Peyer's patch (tissue), 4 donors: ENCODE data around the gene ABCG4.

Experiments
- CTCF ChIP-seq, 6 experiments: fragments of 450-650 bp in 4 of 6; fragments of 200-600 bp in 2 of 6; sonication (generic) in 1 of 6; IDR thresholded peaks; one replicate each; pipeline ENCODE4 v1.5.1; 2017 to 2019; ENCODE audit warnings: antibody characterized with exemption in 6 of 6, mild to moderate bottlenecking in 3 of 6, moderate library complexity in 1 of 6
- POLR2A ChIP-seq, 2 donors: fragments of 450-650 bp; IDR thresholded peaks; one replicate each; pipeline ENCODE4 v1.5.1; 2017; ENCODE audit warnings: antibody characterized with exemption in 2 of 2, mild to moderate bottlenecking in 2 of 2, moderate library complexity in 2 of 2

GRCh38 chr11:119188067-119188466, 39.2 kb downstream of the ABCG4 start:
- TF ChIP-seq CTCF (IDR thresholded peaks at IDR 0.05), result no peak
- TF ChIP-seq POLR2A (IDR thresholded peaks at IDR 0.05), result no peak
